ENCODE data around the gene N4BP2. TPM values are rescaled to one million over a fixed set of nuclear protein-coding genes. Genes with fewer than 3 reads are reported as not detected.

Gene N4BP2
- total and polyA plus RNA-seq, 2 of the 8 experiments (the other 6 are each of a cell fraction or from before 2014, with no cell fraction given): 4.4 to 44.7 TPM

- no peak overlapping the region for H2BK15ac ChIP-seq (ENCODE audit: low read length)
- no peak overlapping the region for H3K14ac ChIP-seq (ENCODE audit: insufficient read length)
- H3K23me2 ChIP-seq (ENCODE audit: low read depth, low read length): no peaks in the 10 kb centered on the region
- no peaks in the 10 kb centered on the region for H3K79me2 ChIP-seq (ENCODE audit: control insufficient read depth in 1 of 2, insufficient read depth in 2 of 2, low read length in 2 of 2)
- no peak overlapping the region for H2AK5ac ChIP-seq (ENCODE audit: low read depth, low read length)
- no peak overlapping the region for H3K56ac ChIP-seq (replicated peaks; ENCODE audit: insufficient read length, low read depth, low read length)
- ChIA-PET POLR2A (ENCODE audit: partially characterized antibody) (no interaction called here), CTCF (ENCODE audit: partially characterized antibody) (no interaction called here)
- H3K79me1 ChIP-seq (ENCODE audit: low read depth, low read length): no peaks in the 10 kb centered on the region
- no peaks in the 10 kb centered on the region for H3K36me3 ChIP-seq (ENCODE audit: control insufficient read depth in 2 of 4, insufficient read depth in 4 of 4, low read length in 3 of 4)
- no peak overlapping the region for H3K9ac ChIP-seq (replicated peaks in 1 of 4; ENCODE audit: extremely low read depth in 1 of 4, low read depth in 3 of 4, low read length in 3 of 4)
- H3K4ac ChIP-seq (replicated peaks; ENCODE audit: insufficient read length, low read depth, low read length): no peak overlapping the region
- WGBS, 2 experiments (ENCODE audit: extremely low coverage in 1 of 2, insufficient coverage in 1 of 2, insufficient read length in 1 of 2, insufficient replicate concordance in 2 of 2, low coverage in 1 of 2, low lambda C conversion rate in 2 of 2, missing lambda C conversion rate in 1 of 2): 79% methylated on average over 2 of the region's 2 CpGs; no CpG with 5 or more reads in 1 of the 2 experiments
- no peaks in the 10 kb centered on the region for H4K20me1 ChIP-seq (replicated peaks in 1 of 2; ENCODE audit: control insufficient read depth in 1 of 2, insufficient read depth in 2 of 2, low read length in 2 of 2)
- H2BK5ac ChIP-seq (ENCODE audit: low read depth, low read length): no peak overlapping the region
- no peak overlapping the region for H2BK12ac ChIP-seq (ENCODE audit: low read depth, low read length)
- H4K8ac ChIP-seq (ENCODE audit: extremely low read depth, insufficient read depth, low read length): no peak overlapping the region
- no peak overlapping the region for H4K91ac ChIP-seq (replicated peaks; ENCODE audit: insufficient read length, low read length)
- H2BK20ac ChIP-seq (ENCODE audit: low read length): no peak overlapping the region
- no peak overlapping the region for H2BK120ac ChIP-seq (replicated peaks; ENCODE audit: low read depth, low read length)
- no peaks in the 10 kb centered on the region for H3K4me1 ChIP-seq (replicated peaks in 1 of 4; ENCODE audit: control insufficient read depth in 3 of 4, insufficient read depth in 4 of 4, low read length in 3 of 4)
- no peak overlapping the region for H3K4me2 ChIP-seq (ENCODE audit: insufficient read depth in 1 of 2, low read depth in 2 of 2, low read length in 2 of 2)
- H3K23ac ChIP-seq (ENCODE audit: insufficient read length): no peak overlapping the region
- no peak overlapping the region for H2AFZ ChIP-seq (ENCODE audit: low read length)
- DNase-seq (ENCODE audit: low read depth in 1 of 2, low spot score in 2 of 2) (no peak), FAIRE-seq (no peak)
- H3K18ac ChIP-seq (ENCODE audit: extremely low read depth, low read length): no peak overlapping the region
- no peak overlapping the region for H3K4me3 ChIP-seq (ENCODE audit: extremely low read depth in 1 of 4, insufficient read depth in 2 of 4, low read depth in 3 of 4, low read length in 4 of 4)
- no peak overlapping the region for H3K27ac ChIP-seq (ENCODE audit: low read depth, low read length)
- no peaks in the 10 kb centered on the region for H3K9me3 ChIP-seq (ENCODE audit: insufficient read depth in 2 of 2, low read depth in 1 of 2, low read length in 1 of 2)
- H3K27me3 ChIP-seq (replicated peaks in 1 of 4; ENCODE audit: control insufficient read depth in 3 of 4, extremely low read depth in 1 of 4, insufficient read depth in 3 of 4, low read length in 3 of 4): no peaks in the 10 kb centered on the region
- H4K5ac ChIP-seq (ENCODE audit: insufficient read length, low read depth, low read length): no peak overlapping the region
- TF ChIP-seq SP2 (IDR thresholded peaks at IDR 0.05; ENCODE audit: low read length): no peak
- TF ChIP-seq ZNF274 (IDR thresholded peaks at IDR 0.05; ENCODE audit: borderline replicate concordance, extremely low read depth, low read length): no peak
- TF ChIP-seq ASH2L (IDR thresholded peaks at IDR 0.05; ENCODE audit: low read length): no peak
- no peak for TF ChIP-seq FOSL1 (IDR thresholded peaks at IDR 0.05; ENCODE audit: insufficient read depth, low read depth, low read length)
- TF ChIP-seq USF2 (IDR thresholded peaks at IDR 0.05; ENCODE audit: low read length): no peak
- TF ChIP-seq, protein P1, sequence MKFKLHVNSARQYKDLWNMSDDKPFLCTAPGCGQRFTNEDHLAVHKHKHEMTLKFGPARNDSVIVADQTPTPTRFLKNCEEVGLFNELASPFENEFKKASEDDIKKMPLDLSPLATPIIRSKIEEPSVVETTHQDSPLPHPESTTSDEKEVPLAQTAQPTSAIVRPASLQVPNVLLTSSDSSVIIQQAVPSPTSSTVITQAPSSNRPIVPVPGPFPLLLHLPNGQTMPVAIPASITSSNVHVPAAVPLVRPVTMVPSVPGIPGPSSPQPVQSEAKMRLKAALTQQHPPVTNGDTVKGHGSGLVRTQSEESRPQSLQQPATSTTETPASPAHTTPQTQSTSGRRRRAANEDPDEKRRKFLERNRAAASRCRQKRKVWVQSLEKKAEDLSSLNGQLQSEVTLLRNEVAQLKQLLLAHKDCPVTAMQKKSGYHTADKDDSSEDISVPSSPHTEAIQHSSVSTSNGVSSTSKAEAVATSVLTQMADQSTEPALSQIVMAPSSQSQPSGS (IDR thresholded peaks at IDR 0.05; ENCODE audit: low read length): no peak
- TF ChIP-seq GABPA (IDR thresholded peaks at IDR 0.05; ENCODE audit: borderline replicate concordance, insufficient read depth, low read length): no peak
- TF ChIP-seq MAFK (IDR thresholded peaks at IDR 0.05; ENCODE audit: low read depth, low read length): no peak
- TF ChIP-seq ATF3 (IDR thresholded peaks at IDR 0.05; ENCODE audit: insufficient read depth, low read depth, low read length): no peak
- no peak for TF ChIP-seq KDM5A (IDR thresholded peaks at IDR 0.05; ENCODE audit: low read length)
- TF ChIP-seq E2F6 (IDR thresholded peaks at IDR 0.05): no peak
These were observed 40.6 kb upstream of the N4BP2 start for GRCh38 chr4:40016007-40016406.
